HG02588 (cell line): ENCODE measurements around the gene NCAM2.

Experiments used
- ATAC-seq: cut with Tn5 transposase; IDR thresholded peaks from one replicate; pipeline ENCODE4 v1.9.1; 2021; ENCODE audit warnings: mild to moderate bottlenecking, moderate library complexity; ENCODE audit not compliant: unreplicated experiment

NCAM2 gene

GRCh38 chr21:20997636-20998455 lies at the start of gene NCAM2:
Gene NCAM2 (plus strand): TSS chr21:20998409.
- ATAC-seq: no peak

GRCh38 chr21:20949884-20950283 lies 48.3 kb upstream of the NCAM2 start:
- no peak for ATAC-seq

- no peak for ATAC-seq
Observed at GRCh38 chr21:20965816-20966215, 32.4 kb upstream of the NCAM2 start.

DNA sequence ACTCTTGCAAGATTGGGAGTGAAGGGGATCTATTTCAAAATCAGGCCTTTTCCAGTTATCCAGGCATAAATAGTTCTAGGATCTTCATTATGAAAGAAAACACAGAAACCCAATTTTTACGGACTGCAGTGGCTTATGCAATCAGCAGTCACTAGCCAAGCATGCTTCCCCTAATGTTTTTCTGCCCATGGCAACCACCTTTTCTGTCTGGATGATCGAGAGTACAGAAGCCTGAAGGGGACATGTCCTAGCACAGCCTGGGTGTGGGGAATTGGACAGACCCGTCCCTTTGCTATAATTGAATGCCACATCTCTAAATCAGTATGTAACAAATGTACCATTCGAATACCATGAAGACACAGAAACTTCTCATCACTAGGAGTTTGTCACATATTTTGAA lies 29.8 kb upstream of the NCAM2 start:
- ATAC-seq: no peak

GRCh38 chr21:20970691-20971090 lies 27.5 kb upstream of the NCAM2 start:
- ATAC-seq: no peak

- no peak for ATAC-seq
Observed at GRCh38 chr21:20971296-20971921, 26.8 kb upstream of the NCAM2 start.

- no peak for ATAC-seq
Observed at GRCh38 chr21:20994790-20995189, 3.4 kb upstream of the NCAM2 start.

- no peak for ATAC-seq
Observed at GRCh38 chr21:20996421-20997310, 1.5 kb upstream of the NCAM2 start.

DNA sequence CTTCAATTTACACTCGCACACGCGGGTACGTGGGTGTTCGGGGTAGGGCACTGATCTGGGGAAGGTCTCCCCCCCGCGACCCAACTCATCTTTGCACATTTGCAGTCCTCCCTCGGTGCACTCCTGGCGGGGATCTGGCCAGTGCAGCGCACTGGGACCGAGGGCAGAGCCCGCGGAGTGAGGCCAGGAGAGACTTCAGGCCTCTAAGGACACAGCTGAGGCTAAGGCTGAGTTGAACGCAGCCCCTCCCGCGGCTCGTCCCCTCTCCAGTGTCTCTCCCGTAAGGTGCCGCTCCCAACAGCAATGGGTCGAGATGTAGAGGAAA lies 936 bp upstream of the NCAM2 start:
- ATAC-seq: no peak

GRCh38 chr21:20998456-20998789 lies 214 bp downstream of the NCAM2 start:
- ATAC-seq: no peak

GRCh38 chr21:20998886-20999285 lies 677 bp downstream of the NCAM2 start:
- ATAC-seq: no peak

- ATAC-seq: no peak
Observed at GRCh38 chr21:20999659-21000058, 1.4 kb downstream of the NCAM2 start.

- no peak for ATAC-seq
Observed at GRCh38 chr21:21000591-21001175, 2.5 kb downstream of the NCAM2 start.

GRCh38 chr21:21001591-21002100 lies 3.4 kb downstream of the NCAM2 start:
- ATAC-seq: no peak

DNA sequence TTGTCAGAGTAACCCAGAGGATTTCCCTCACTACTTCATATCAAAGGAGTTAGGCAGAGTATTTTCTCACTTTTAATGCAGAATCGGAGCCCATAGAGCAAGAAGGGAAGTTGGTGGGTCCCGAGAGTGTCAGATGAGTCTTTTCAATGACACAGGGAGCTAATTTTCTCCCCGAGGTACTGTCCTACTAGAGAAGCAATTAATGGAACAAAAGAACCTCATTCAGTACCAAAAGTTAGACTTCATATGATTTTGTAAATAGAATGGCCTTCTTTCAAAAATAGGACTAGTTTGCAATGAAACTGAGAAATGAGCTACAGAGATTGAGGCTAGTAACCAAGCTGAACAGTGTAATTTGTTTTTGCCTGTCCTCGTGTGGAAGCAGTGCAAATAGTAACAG lies 3.9 kb downstream of the NCAM2 start:
- ATAC-seq: no peak

DNA sequence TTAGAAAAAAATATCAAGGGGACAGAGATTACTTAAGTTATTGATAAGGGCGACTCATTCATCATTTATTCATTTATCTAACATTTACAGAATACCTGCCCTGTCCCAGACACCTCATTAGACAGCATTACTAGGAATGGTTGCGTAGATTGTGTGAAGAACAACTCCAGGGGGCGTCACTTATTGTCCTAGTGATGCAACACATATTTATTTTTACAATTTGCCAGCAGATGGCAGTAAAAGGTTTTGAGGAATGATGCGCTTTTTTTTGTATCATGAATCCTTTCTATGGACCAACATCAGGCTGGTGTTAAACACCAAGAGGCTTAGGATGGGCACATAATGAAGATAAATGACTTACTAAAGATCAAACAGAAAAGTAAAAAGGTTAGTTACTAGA lies 5.5 kb downstream of the NCAM2 start:
- ATAC-seq: no peak

DNA sequence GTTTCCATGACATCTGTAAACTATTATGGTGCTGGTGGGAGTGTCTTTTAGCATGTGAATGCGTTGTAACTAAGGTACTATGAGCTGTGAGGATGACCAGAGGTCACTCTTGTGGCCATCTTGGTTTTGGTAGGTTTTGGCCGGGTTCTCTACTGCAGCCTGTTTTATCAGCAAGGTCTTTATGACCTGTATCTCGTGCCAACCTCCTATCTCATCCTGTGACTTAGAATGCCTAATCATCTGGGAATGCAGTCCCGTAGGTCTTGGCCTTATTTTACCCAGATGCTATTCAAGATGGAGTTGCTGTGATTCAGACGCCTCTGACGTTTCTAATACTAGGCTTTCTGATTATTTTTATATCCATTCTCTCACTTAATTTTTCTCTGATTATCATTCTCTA lies 9.4 kb downstream of the NCAM2 start:
- ATAC-seq: no peak

- no peak for ATAC-seq
Observed at GRCh38 chr21:21010228-21010627, 12.0 kb downstream of the NCAM2 start.

GRCh38 chr21:21010698-21011097 lies 12.5 kb downstream of the NCAM2 start:
- no peak for ATAC-seq

DNA sequence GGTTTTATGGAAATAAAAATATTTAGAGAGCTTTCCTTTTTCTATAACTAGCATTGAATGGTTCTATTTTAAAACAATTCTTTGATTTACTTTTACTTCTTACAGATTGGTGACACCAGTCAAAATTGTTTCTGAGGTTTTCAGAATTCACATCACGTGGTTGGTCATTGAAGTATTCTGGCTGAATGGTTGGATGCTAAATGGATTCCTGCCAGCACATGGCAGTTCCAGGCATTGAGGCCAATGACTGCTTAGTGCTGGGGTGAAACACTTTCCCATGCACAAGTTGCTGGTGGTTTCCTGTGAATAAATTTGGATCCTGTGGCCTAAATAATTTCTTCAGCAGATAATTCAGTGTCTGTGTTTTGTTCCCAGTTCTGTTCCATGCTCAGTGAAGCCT lies 20.6 kb downstream of the NCAM2 start:
- ATAC-seq: no peak

- no peak for ATAC-seq
Observed at GRCh38 chr21:21019681-21020080, 21.5 kb downstream of the NCAM2 start.
